ENCODE measurements around the gene HADH. TPM values are rescaled to one million over a fixed set of nuclear protein-coding genes. Genes with fewer than 3 reads are reported as not detected.
A peak's percentile ranks its signal among the peaks of the same experiment; 100 is the strongest.

Gene HADH
- total RNA-seq, 1 donor, result 16.7 TPM

GRCh38 chr4:108055787-108056186, 66.1 kb downstream of the HADH start:
- DNase-seq (ENCODE audit: low read depth in 2 of 3, low spot score in 2 of 3), result no peak

- DNase-seq (ENCODE audit: low read depth in 2 of 3, low spot score in 2 of 3), result no peak
These were observed 66.7 kb downstream of the HADH start for GRCh38 chr4:108056418-108056817.

DNA sequence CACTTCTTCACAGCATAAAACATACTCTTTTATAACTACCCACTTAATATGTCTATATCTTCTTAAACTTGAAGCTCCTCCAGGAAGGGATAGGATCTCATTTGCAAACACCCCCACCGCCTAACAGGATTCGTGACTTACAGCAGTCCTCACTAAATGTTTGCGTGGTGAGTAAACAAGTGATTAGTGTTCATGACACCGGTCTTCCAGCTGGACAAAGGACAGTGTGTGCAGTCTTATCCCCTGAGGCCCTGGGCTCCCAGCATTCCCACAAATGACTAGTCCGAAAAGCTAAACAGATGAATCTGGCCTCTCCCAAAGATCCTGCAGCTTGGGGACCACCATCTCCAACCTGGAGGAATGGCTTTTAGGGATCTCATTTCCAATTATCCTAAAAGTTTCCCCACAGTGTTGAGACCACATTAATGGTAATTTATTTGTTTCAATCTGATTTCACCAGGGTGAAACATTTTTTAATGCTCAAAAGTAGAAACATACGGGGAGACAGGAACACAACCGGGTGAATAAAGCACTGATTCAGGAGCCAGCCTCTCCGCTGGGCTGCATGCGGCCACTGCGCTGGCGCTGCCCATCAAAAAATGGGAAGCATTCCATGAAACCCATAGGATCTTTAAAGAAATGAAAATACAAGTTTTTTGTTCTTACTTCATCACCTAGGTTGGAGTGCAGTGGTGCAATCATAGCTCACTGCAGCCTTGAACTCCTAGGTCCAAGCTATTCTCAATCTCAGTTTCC, 69.2 kb downstream of the HADH start:
- DNase-seq (ENCODE audit: low read depth in 2 of 3, low spot score in 2 of 3), result no peak

- peak in 2 of 3 donors; percentile 45 to 76 for DNase-seq (ENCODE audit: low read depth in 2 of 3, low spot score in 2 of 3)
These were observed 70.5 kb downstream of the HADH start for GRCh38 chr4:108060164-108060563.

GRCh38 chr4:108060686-108061321, 71.1 kb downstream of the HADH start:
- no peak for DNase-seq (ENCODE audit: low read depth in 2 of 3, low spot score in 2 of 3)

- no peak for DNase-seq (ENCODE audit: low read depth in 2 of 3, low spot score in 2 of 3)
These were observed 78.8 kb downstream of the HADH start for GRCh38 chr4:108068442-108068841.

DNA sequence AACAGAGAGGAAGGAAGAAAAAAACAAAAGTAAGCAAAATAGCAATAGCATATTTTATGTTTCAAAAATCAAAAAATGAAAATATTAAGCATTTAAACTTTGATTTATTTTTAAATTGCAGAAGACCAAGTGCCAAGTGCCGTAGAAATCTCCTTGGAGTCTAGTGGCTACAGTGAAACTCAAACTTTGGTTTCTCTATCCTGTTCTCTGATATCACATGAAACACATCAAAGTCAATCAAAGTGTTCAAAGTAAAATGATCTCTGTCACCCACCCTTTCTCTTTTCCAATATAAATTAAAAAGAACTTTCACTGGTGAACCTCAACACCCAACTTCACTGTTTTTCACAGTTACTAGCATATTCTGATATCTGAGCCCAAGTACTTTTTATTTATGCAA, 81.1 kb downstream of the HADH start:
- DNase-seq (ENCODE audit: low read depth in 2 of 3, low spot score in 2 of 3), result no peak

DNA sequence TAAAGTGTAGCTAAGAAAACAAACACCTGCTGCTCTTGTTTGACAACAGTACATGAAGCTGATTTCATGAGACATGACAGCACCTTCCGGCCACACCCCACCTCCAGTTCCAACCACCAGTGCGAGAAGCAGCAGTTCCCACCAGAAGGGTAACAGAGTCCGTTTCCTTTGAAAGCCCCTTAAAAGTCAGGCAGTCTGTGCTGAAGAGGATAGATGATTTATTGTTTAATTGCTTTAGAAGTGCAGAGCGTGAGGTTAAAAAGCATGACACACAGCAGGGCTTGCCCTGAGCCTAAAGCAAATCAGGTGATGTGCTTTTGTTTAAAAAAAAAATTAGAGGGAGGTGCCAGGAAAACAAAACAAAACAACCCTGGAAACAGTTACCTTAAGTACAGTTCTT, 82.6 kb downstream of the HADH start:
- peak in 2 of 3 donors; percentile 1 to 43 for DNase-seq (ENCODE audit: low read depth in 2 of 3, low spot score in 2 of 3)

DNA sequence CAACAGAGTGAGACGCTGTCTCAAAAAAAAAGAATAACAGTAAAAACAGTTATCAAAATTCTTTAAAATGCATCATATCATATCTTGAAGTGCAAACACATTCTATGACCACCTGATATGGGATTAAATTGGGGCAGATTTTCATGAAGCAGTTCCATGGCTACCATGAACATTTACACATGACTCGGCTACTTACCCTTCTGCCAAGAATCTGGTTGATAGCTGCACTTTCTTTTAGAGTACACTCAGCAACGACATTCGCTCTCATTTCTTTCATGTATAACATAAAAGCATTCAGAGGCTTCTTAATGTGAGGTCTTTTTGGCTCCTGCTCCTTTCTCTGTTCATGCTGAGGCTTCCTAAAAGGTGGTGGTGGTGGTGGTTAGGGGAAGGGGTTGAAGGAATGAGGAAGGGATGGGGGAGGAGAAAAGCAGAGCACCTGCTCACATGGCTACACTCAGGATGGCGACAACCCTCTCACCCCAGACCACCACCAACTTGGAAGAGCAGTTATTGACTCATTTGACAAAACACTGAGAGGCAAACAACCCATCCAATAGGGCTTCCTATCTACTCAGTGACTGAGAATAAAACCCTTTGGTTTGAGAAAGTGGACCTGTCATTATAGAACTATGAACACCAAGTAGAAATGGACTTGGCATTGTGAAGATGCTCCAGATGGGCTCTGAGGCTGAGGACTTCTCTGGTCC, 88.5 kb downstream of the HADH start:
- DNase-seq (ENCODE audit: low read depth in 2 of 3, low spot score in 2 of 3), result no peak

GRCh38 chr4:108080747-108081146, 91.1 kb downstream of the HADH start:
- DNase-seq (ENCODE audit: low read depth in 2 of 3, low spot score in 2 of 3), result peak in 1 of 3 donors; percentile 25

DNA sequence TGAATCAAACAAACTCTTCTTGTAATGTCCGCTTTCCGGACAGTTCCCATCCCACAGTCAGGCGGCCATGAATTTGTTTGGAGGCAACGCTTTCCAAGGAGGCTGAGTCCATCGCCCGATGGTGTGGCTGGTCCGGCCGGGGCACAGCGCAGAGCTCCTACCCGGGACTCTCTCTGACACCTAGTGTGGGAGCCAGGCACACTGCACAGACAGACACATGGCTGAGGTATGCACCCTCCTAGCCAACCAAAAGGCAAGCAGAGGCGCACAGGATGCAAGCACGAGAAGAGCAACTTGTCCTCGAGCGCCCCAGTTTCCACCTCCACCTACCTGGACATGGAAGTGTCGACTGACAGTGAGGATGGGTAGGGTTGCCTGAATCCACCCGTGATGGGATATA, 91.6 kb downstream of the HADH start:
- no peak for DNase-seq (ENCODE audit: low read depth in 2 of 3, low spot score in 2 of 3)

Other genes with a start within 250 kb of the HADH start
- 5.4 TPM for gene SGMS2, start 165.0 kb upstream of the HADH start, total RNA-seq
- 4.3 TPM for gene CYP2U1, start 58.3 kb upstream of the HADH start, total RNA-seq
- 4.3 TPM for gene LEF1, start 179.0 kb downstream of the HADH start, total RNA-seq

Measured in hematopoietic multipotent progenitor cell (in vitro differentiated cells).